Measurements from ENCODE around the gene RNF151.

DNA sequence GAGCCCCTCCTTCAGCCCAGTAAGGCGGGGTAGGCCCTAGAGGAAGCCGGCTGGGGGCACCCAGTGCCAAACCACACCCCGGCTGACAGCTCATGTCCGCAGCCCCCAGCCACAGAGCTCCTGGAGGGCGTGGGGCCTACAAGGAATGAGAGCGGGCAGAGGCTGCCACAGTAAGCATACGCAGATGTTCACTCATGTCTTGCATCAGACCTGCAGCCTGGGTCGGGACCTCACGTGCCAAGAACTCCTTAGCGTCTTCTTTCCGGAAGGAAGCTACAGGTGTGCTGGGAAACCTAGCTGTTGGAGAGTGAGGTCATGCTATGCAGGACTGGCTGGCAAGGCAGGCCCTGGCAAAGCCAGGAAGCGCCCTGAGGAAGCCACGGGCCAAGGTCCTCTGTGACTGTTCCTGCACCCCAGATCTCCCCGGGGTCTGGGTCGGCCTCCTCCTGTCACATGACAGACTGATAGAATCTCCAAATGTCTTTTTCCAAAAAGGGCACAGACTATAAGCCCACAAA lies 41.4 kb downstream of the RNF151 start:
- TF ChIP-seq EP300 (IDR thresholded peaks at IDR 0.05) (no peak), POLR2AphosphoS5 (IDR thresholded peaks at IDR 0.05) (no peak), POLR2A (IDR thresholded peaks at IDR 0.05; ENCODE audit: low read depth) (no peak)
- TF ChIP-seq, protein P1, sequence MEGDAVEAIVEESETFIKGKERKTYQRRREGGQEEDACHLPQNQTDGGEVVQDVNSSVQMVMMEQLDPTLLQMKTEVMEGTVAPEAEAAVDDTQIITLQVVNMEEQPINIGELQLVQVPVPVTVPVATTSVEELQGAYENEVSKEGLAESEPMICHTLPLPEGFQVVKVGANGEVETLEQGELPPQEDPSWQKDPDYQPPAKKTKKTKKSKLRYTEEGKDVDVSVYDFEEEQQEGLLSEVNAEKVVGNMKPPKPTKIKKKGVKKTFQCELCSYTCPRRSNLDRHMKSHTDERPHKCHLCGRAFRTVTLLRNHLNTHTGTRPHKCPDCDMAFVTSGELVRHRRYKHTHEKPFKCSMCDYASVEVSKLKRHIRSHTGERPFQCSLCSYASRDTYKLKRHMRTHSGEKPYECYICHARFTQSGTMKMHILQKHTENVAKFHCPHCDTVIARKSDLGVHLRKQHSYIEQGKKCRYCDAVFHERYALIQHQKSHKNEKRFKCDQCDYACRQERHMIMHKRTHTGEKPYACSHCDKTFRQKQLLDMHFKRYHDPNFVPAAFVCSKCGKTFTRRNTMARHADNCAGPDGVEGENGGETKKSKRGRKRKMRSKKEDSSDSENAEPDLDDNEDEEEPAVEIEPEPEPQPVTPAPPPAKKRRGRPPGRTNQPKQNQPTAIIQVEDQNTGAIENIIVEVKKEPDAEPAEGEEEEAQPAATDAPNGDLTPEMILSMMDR (IDR thresholded peaks at IDR 0.05) = no peak
